Liver (tissue), 9 donors: ENCODE results near the gene ANKRD44. TPM values are rescaled to one million over a fixed set of nuclear protein-coding genes. Genes with fewer than 3 reads are reported as not detected.

Source experiments
- DNase-seq: peaks from one replicate; pipeline ENCODE4 v3.0.0-alpha.2; 2017; ENCODE audit warnings: low spot score
- H3K27ac ChIP-seq, 2 donors: one replicate each; pipeline ENCODE4 v1.7.0; 2013; ENCODE audit warnings: inconsistent platforms in 2 of 2, low read length in 2 of 2, control low read depth in 1 of 2, low read depth in 1 of 2, mild to moderate bottlenecking in 1 of 2
- H3K27me3 ChIP-seq, 4 donors: one replicate each; pipeline versions ENCODE4 v1.6.1 to v1.7.0; 2013; ENCODE audit warnings: low read length in 3 of 4, inconsistent platforms in 1 of 4, mild to moderate bottlenecking in 1 of 4, moderate library complexity in 1 of 4; ENCODE audit not compliant: control insufficient read depth in 4 of 4, insufficient read depth in 4 of 4
- H3K36me3 ChIP-seq, 4 donors: one replicate each; pipeline versions ENCODE4 v1.6.1 to v1.7.0; 2013; ENCODE audit warnings: low read length in 3 of 4, mild to moderate bottlenecking in 3 of 4, low read depth in 1 of 4, moderate library complexity in 1 of 4; ENCODE audit not compliant: control insufficient read depth in 4 of 4, insufficient read depth in 3 of 4
- H3K4me1 ChIP-seq, 4 donors: one replicate each; pipeline versions ENCODE4 v1.6.1 to v1.7.0; 2013; ENCODE audit warnings: low read length in 3 of 4, mild to moderate bottlenecking in 3 of 4, moderate library complexity in 1 of 4; ENCODE audit not compliant: control insufficient read depth in 4 of 4, insufficient read depth in 4 of 4
- H3K4me3 ChIP-seq, 3 donors: one replicate each; pipeline versions ENCODE4 v1.6.1 to v1.7.0; 2013; ENCODE audit warnings: low read length in 3 of 3, control low read depth in 1 of 3, low read depth in 1 of 3, mild to moderate bottlenecking in 1 of 3
- H3K9ac ChIP-seq, 2 donors: one replicate each; pipeline ENCODE4 v1.7.0; 2013; ENCODE audit warnings: low read length in 2 of 2, mild to moderate bottlenecking in 2 of 2, moderate library complexity in 2 of 2, control low read depth in 1 of 2, low read depth in 1 of 2
- H3K9me3 ChIP-seq, 4 donors: one replicate each; pipeline versions ENCODE4 v1.6.1 to v1.7.0; 2013; ENCODE audit warnings: low read length in 3 of 4; ENCODE audit not compliant: control insufficient read depth in 4 of 4
- ATF3 ChIP-seq: IDR thresholded peaks from 2 replicates; pipeline ENCODE4 v1.6.1; 2016; ENCODE audit warnings: antibody characterized with exemption
- EGR1 ChIP-seq, 2 donors: IDR thresholded peaks; 2 replicates each; pipeline ENCODE4 v1.6.1; 2016 to 2018; ENCODE audit warnings: antibody characterized with exemption in 2 of 2, low read depth in 2 of 2
- FOXA1 ChIP-seq: IDR thresholded peaks from 2 replicates; pipeline ENCODE4 v1.6.1; 2016; ENCODE audit warnings: antibody characterized with exemption
- FOXA2 ChIP-seq: IDR thresholded peaks from 2 replicates; pipeline ENCODE4 v1.6.1; 2016; ENCODE audit warnings: antibody characterized with exemption
- GABPA ChIP-seq, 2 donors: IDR thresholded peaks in 1 of 2; conservative IDR thresholded peaks in 1 of 2; 2 replicates each; pipeline ENCODE4 v1.6.1; 2016; ENCODE audit warnings: antibody characterized with exemption in 2 of 2, mild to moderate bottlenecking in 1 of 2, moderate library complexity in 1 of 2
- HNF4A ChIP-seq, 2 donors: conservative IDR thresholded peaks; 2 replicates each; pipeline ENCODE4 v1.6.1; 2016; ENCODE audit warnings: antibody characterized with exemption in 2 of 2, mild to moderate bottlenecking in 2 of 2
- HNF4G ChIP-seq: IDR thresholded peaks from 2 replicates; pipeline ENCODE4 v1.6.1; 2016; ENCODE audit warnings: antibody characterized with exemption
- JUND ChIP-seq, 2 donors: IDR thresholded peaks; 2 replicates each; pipeline ENCODE4 v1.6.1; 2016; ENCODE audit warnings: antibody characterized with exemption in 2 of 2
- MAX ChIP-seq: IDR thresholded peaks from 2 replicates; pipeline ENCODE4 v1.6.1; 2016; ENCODE audit warnings: antibody characterized with exemption
- NR2F2 ChIP-seq: IDR thresholded peaks from 2 replicates; pipeline ENCODE4 v1.6.1; 2016; ENCODE audit warnings: antibody characterized with exemption
- RAD21 ChIP-seq, 2 donors: IDR thresholded peaks; 2 replicates each; pipeline ENCODE4 v1.6.1; 2016; ENCODE audit warnings: antibody characterized with exemption in 2 of 2, mild to moderate bottlenecking in 2 of 2
- REST ChIP-seq: IDR thresholded peaks from 2 replicates; pipeline ENCODE4 v1.6.1; 2016; ENCODE audit warnings: antibody characterized with exemption, mild to moderate bottlenecking
- RXRA ChIP-seq, 2 donors: IDR thresholded peaks; 2 replicates each; pipeline ENCODE4 v1.6.1; 2017 to 2018; ENCODE audit warnings: antibody characterized with exemption in 2 of 2, mild to moderate bottlenecking in 1 of 2
- SP1 ChIP-seq: IDR thresholded peaks from 2 replicates; pipeline ENCODE4 v1.6.1; 2018; ENCODE audit warnings: antibody characterized with exemption, mild to moderate bottlenecking
- TAF1 ChIP-seq: conservative IDR thresholded peaks from 2 replicates; pipeline ENCODE4 v1.6.1; 2016; ENCODE audit warnings: antibody characterized with exemption, mild to moderate bottlenecking
- YY1 ChIP-seq: IDR thresholded peaks from 2 replicates; pipeline ENCODE4 v1.6.1; 2016; ENCODE audit warnings: antibody characterized with exemption, mild to moderate bottlenecking
- WGBS: extraction: QIAGEN DNeasy Blood & Tissue Kit; methylation state at CpG from one replicate; pipeline ENCODE4 v1.1.7; 2013; 5-methylcytosine and 5-hydroxymethylcytosine counted together
- polyA plus RNA-seq, 2 donors: library from polyadenylated mRNA; stranded (reverse) in 1 of 2; unstranded in 1 of 2; fragments of 200-250 nt in 1 of 2; fragments of >200 nt in 1 of 2; fragmentation: Nextera tagmentation in 1 of 2; extraction: Ambion mirVana in 1 of 2; gene quantifications; one replicate each; pipeline versions ENCODE4 v1.2.1 to v1.2.3, GENCODE V29; 2013 to 2015
- total RNA-seq, 2 donors: library from RNA; depleted of rRNA; stranded (reverse); fragments of >200 nt; gene quantifications; one replicate each; pipeline ENCODE4 v1.2.3, GENCODE V29; 2014
- TF ChIP-seq, protein P1 (sequence below): fragments of 150-350 bp; IDR thresholded peaks from 2 replicates; pipeline ENCODE4 v1.5.1; 2017; ENCODE audit warnings: improper control_type of control experiment, low read depth, low read length; ENCODE audit not compliant: missing input control
- TF ChIP-seq, protein P2 (sequence below): IDR thresholded peaks from 2 replicates; pipeline ENCODE4 v1.6.1; 2016; ENCODE audit warnings: antibody characterized with exemption
- donor health status: healthy.
- donor health status: healthy.
- donor health status: healthy.
- donor health status: healthy.
- donor health status: healthy.

The ANKRD44 gene
- total and polyA plus RNA-seq, 4 donors, result 3.8 to 18.2 (median 6.8) TPM

GRCh38 chr2:196966061-196966460 is 344.5 kb downstream of the ANKRD44 start:
- peaks cover 0 to 3% (median 0%) of the 10 kb centered on the region in 4 donors for H3K27me3 ChIP-seq
- H3K4me1 ChIP-seq, result no peaks in the 10 kb centered on the region
- DNase-seq, result no peak
- no peak overlapping the region for H3K9ac ChIP-seq
- no peak for TF ChIP-seq NR2F2
- TF ChIP-seq JUND (IDR thresholded peaks at IDR 0.05), result no peak
- TF ChIP-seq RXRA (IDR thresholded peaks at IDR 0.05), result no peak
- no peak for TF ChIP-seq HNF4G
- no peak for TF ChIP-seq GABPA (IDR thresholded peaks at IDR 0.05 in 1 of 2, conservative IDR thresholded peaks at IDR 0.05 in 1 of 2)
- TF ChIP-seq, protein P1, sequence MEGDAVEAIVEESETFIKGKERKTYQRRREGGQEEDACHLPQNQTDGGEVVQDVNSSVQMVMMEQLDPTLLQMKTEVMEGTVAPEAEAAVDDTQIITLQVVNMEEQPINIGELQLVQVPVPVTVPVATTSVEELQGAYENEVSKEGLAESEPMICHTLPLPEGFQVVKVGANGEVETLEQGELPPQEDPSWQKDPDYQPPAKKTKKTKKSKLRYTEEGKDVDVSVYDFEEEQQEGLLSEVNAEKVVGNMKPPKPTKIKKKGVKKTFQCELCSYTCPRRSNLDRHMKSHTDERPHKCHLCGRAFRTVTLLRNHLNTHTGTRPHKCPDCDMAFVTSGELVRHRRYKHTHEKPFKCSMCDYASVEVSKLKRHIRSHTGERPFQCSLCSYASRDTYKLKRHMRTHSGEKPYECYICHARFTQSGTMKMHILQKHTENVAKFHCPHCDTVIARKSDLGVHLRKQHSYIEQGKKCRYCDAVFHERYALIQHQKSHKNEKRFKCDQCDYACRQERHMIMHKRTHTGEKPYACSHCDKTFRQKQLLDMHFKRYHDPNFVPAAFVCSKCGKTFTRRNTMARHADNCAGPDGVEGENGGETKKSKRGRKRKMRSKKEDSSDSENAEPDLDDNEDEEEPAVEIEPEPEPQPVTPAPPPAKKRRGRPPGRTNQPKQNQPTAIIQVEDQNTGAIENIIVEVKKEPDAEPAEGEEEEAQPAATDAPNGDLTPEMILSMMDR, result no peak
- TF ChIP-seq YY1, result no peak
- TF ChIP-seq ATF3, result no peak
- TF ChIP-seq FOXA2, result no peak
- no peak for TF ChIP-seq SP1
- TF ChIP-seq TAF1, result no peak
- no peak for TF ChIP-seq EGR1 (IDR thresholded peaks at IDR 0.05; ENCODE audit: low read depth in 2 of 2)
- no peak for TF ChIP-seq MAX
- TF ChIP-seq RAD21 (IDR thresholded peaks at IDR 0.05), result no peak
- TF ChIP-seq FOXA1, result no peak
- TF ChIP-seq REST, result no peak
- TF ChIP-seq, protein P2, sequence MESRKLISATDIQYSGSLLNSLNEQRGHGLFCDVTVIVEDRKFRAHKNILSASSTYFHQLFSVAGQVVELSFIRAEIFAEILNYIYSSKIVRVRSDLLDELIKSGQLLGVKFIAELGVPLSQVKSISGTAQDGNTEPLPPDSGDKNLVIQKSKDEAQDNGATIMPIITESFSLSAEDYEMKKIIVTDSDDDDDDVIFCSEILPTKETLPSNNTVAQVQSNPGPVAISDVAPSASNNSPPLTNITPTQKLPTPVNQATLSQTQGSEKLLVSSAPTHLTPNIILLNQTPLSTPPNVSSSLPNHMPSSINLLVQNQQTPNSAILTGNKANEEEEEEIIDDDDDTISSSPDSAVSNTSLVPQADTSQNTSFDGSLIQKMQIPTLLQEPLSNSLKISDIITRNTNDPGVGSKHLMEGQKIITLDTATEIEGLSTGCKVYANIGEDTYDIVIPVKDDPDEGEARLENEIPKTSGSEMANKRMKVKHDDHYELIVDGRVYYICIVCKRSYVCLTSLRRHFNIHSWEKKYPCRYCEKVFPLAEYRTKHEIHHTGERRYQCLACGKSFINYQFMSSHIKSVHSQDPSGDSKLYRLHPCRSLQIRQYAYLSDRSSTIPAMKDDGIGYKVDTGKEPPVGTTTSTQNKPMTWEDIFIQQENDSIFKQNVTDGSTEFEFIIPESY, result no peak
- no peak for TF ChIP-seq HNF4A (conservative IDR thresholded peaks at IDR 0.05)
- no peak overlapping the region for H3K4me3 ChIP-seq
- no peaks in the 10 kb centered on the region for H3K9me3 ChIP-seq
- WGBS, result 63% methylated on average over 3 of the region's 3 CpGs
- no peaks in the 10 kb centered on the region for H3K36me3 ChIP-seq
- H3K27ac ChIP-seq, result no peak overlapping the region
